A549 (cell line): ENCODE results near the gene RAB12.

Experiments used
- CBX8 ChIP-seq: fragments of 200-600 bp; sonication (generic); IDR thresholded peaks from 2 replicates; pipeline ENCODE4 v1.6.1; 2016
- CHD2 ChIP-seq: fragments of 150-350 bp; IDR thresholded peaks from 2 replicates; pipeline ENCODE4 v1.6.1; 2014; ENCODE audit warnings: low read length; ENCODE audit not compliant: partially characterized antibody
- CTCF ChIP-seq: fragments of >200 bp; sonication (Bioruptor Twin); formaldehyde crosslinking; IDR thresholded peaks from 3 replicates; pipeline ENCODE4 v1.5.1; 2016
- ELK1 ChIP-seq: fragments of 150-350 bp; IDR thresholded peaks from 2 replicates; pipeline ENCODE4 v1.6.1; 2014; ENCODE audit warnings: low read depth, mild to moderate bottlenecking, low read length
- FOSL2 ChIP-seq, 2 experiments: fragments of 450-650 bp in 1 of 2; fragments of >200 bp in 1 of 2; sonication (Bioruptor Twin) in 1 of 2; formaldehyde crosslinking; IDR thresholded peaks; 2 replicates each; pipeline versions ENCODE4 v1.5.0 to v1.6.1; 2016 to 2020; ENCODE audit warnings: mild to moderate bottlenecking in 1 of 2, moderate library complexity in 1 of 2
- MAX ChIP-seq: IDR thresholded peaks from 2 replicates; pipeline ENCODE4 v1.6.1; 2012
- SMC3 ChIP-seq: fragments of >200 bp; sonication (Bioruptor Twin); formaldehyde crosslinking; IDR thresholded peaks from 3 replicates; pipeline ENCODE4 v1.6.1; 2018; ENCODE audit warnings: inconsistent platforms

- TF ChIP-seq ELK1 (no peak), CTCF (no peak), MAX (no peak), CBX8 (no peak), SMC3 (no peak), CHD2 (no peak), FOSL2 (IDR thresholded peaks at IDR 0.05) (no peak), FOSL2 (CRISPR knock-in tag; IDR thresholded peaks at IDR 0.05) (no peak)
Observed at GRCh38 chr18:8662560-8663255, 53.5 kb downstream of the RAB12 start.
